K562 (cell line): ENCODE results near the gene KCNH2. TPM values are rescaled to one million over a fixed set of nuclear protein-coding genes. Genes with fewer than 3 reads are reported as not detected.

ENCODE experiments used
- CBFB ChIP-seq: sonication (generic); formaldehyde crosslinking; IDR thresholded peaks from 2 replicates; pipeline ENCODE4 v1.4.0; 2020; ENCODE audit warnings: mild to moderate bottlenecking, missing genetic modification reagents
- KLF6 ChIP-seq: fragments of 250-450 bp; sonication (Bioruptor Pico); IDR thresholded peaks from 2 replicates; pipeline ENCODE4 v1.4.0; 2020; ENCODE audit warnings: mild to moderate bottlenecking, moderate library complexity, borderline replicate concordance
- MEIS2 ChIP-seq: fragments of 450-650 bp; IDR thresholded peaks from 2 replicates; pipeline ENCODE4 v1.6.1; 2014; ENCODE audit warnings: mild to moderate bottlenecking; ENCODE audit not compliant: partially characterized antibody
- NR2C2 ChIP-seq, 2 experiments: fragments of 200-800 bp in 1 of 2; sonication (Bioruptor generic) in 1 of 2; sonication (generic) in 1 of 2; formaldehyde crosslinking in 1 of 2; IDR thresholded peaks; 2 replicates each; pipeline versions ENCODE4 v1.6.1 to v1.8.0; 2016 to 2022; ENCODE audit warnings: mild to moderate bottlenecking in 1 of 2, missing compliant biosample characterization in 1 of 2, missing genetic modification characterization in 1 of 2, missing genetic modification reagents in 1 of 2
- RFX1 ChIP-seq: fragments of 450-650 bp; IDR thresholded peaks from 2 replicates; pipeline ENCODE4 v1.6.1; 2016; ENCODE audit warnings: mild to moderate bottlenecking, moderate library complexity
- SLC30A9 ChIP-seq: fragments of 250-450 bp; sonication (Bioruptor Pico); IDR thresholded peaks from 2 replicates; pipeline ENCODE4 v1.8.0; 2022; ENCODE audit warnings: mild to moderate bottlenecking, moderate library complexity
- SMAD3 ChIP-seq: fragments of 450-650 bp; formaldehyde crosslinking; conservative IDR thresholded peaks from 2 replicates; pipeline ENCODE4 v1.4.0; 2020; ENCODE audit warnings: mild to moderate bottlenecking
- SMC3 ChIP-seq: conservative IDR thresholded peaks from 2 replicates; pipeline ENCODE4 v1.6.1; 2011; ENCODE audit warnings: low read depth, low read length, improper control_type of control experiment; ENCODE audit not compliant: insufficient read depth
- YY1 ChIP-seq, 3 experiments: IDR thresholded peaks; 2 replicates each; pipeline ENCODE4 v1.6.1; 2011; ENCODE audit warnings: low read length in 2 of 3, mild to moderate bottlenecking in 2 of 3, moderate library complexity in 2 of 3, borderline replicate concordance in 1 of 3, control low read depth in 1 of 3, low read depth in 1 of 3; ENCODE audit not compliant: insufficient read depth in 3 of 3, insufficient replicate concordance in 2 of 3, control insufficient read depth in 1 of 3, insufficient read length in 1 of 3; ENCODE audit errors: extremely low read depth in 1 of 3
- ZNF561 ChIP-seq: fragments of 450-650 bp; formaldehyde crosslinking; conservative IDR thresholded peaks from 2 replicates; pipeline ENCODE4 v1.4.0; 2020; ENCODE audit warnings: mild to moderate bottlenecking, moderate library complexity
- ZNF766 ChIP-seq: fragments of 200-800 bp; sonication (Bioruptor generic); conservative IDR thresholded peaks from 2 replicates; pipeline ENCODE4 v1.6.1; 2016; ENCODE audit warnings: missing genetic modification characterization, missing compliant biosample characterization
- ZNF778 ChIP-seq: fragments of 450-650 bp; formaldehyde crosslinking; IDR thresholded peaks from 2 replicates; pipeline ENCODE4 v1.4.0; 2020; ENCODE audit warnings: mild to moderate bottlenecking, moderate library complexity
- ZZZ3 ChIP-seq: fragments of 450-650 bp; IDR thresholded peaks from 2 replicates; pipeline ENCODE4 v1.6.1; 2016; ENCODE audit warnings: antibody characterized with exemption, mild to moderate bottlenecking, moderate library complexity
- polyA plus RNA-seq, 8 experiments: library from polyadenylated mRNA; depleted of rRNA in 4 of 8; stranded (reverse) in 5 of 8; unstranded in 3 of 8; fragments of >200 nt; fragmentation: Nextera tagmentation in 2 of 8; fragmentation: Illumina TruSeq in 1 of 8; extraction: Ambion mirVana in 2 of 8; extraction: Trizol in 1 of 8; gene quantifications; 2 replicates each; pipeline versions ENCODE4 v1.2.1 to v1.2.3, GENCODE V29; 2011 to 2014; ENCODE audit warnings: inconsistent platforms in 1 of 8, missing spikeins in 1 of 8
- total RNA-seq, 7 experiments: library from RNA; depleted of rRNA in 6 of 7; stranded (reverse); fragments of >200 nt in 6 of 7; fragmentation: Illumina TruSeq in 2 of 7; extraction: Trizol in 2 of 7; gene quantifications; 2 replicates each; pipeline versions ENCODE4 v1.2.1 to v1.2.3, GENCODE V29; 2011 to 2021; ENCODE audit warnings: low replicate concordance in 1 of 7
- TF ChIP-seq, protein P1 (sequence below), 2 experiments: IDR thresholded peaks in 1 of 2; conservative IDR thresholded peaks in 1 of 2; 2 replicates each; pipeline ENCODE4 v1.6.1; 2016; ENCODE audit warnings: low read depth in 2 of 2, mild to moderate bottlenecking in 1 of 2, missing compliant biosample characterization in 1 of 2, missing genetic modification characterization in 1 of 2, moderate library complexity in 1 of 2
- TF ChIP-seq, protein P2 (sequence below): fragments of 200-800 bp; sonication (Bioruptor generic); IDR thresholded peaks from 2 replicates; pipeline ENCODE4 v1.6.1; 2016; ENCODE audit warnings: missing genetic modification characterization, missing compliant biosample characterization

The KCNH2 gene
- total and polyA plus RNA-seq, 9 of the 15 experiments (the other 6 are each of a cell fraction or from before 2014, with no cell fraction given), result 18.1 to 368 (median 218) TPM

GRCh38 chr7:150955519-150956394 lies 22.4 kb downstream of the KCNH2 start (continued):
- TF ChIP-seq, protein P1, sequence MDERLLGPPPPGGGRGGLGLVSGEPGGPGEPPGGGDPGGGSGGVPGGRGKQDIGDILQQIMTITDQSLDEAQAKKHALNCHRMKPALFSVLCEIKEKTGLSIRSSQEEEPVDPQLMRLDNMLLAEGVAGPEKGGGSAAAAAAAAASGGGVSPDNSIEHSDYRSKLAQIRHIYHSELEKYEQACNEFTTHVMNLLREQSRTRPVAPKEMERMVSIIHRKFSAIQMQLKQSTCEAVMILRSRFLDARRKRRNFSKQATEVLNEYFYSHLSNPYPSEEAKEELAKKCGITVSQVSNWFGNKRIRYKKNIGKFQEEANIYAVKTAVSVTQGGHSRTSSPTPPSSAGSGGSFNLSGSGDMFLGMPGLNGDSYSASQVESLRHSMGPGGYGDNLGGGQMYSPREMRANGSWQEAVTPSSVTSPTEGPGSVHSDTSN (CRISPR knock-in tag; IDR thresholded peaks at IDR 0.05; ENCODE audit: low read depth), result peak; percentile 98
- TF ChIP-seq, protein P1 (tag; conservative IDR thresholded peaks at IDR 0.05; ENCODE audit: low read depth), result peak; percentile 98
- no peak for TF ChIP-seq SLC30A9 (CRISPR knock-in tag)
- TF ChIP-seq ZNF561 (CRISPR knock-in tag), result no peak
- TF ChIP-seq ZNF766 (CRISPR knock-in tag), result peak; percentile 84; the same call in 1 of the 2 replicates
- no peak for TF ChIP-seq RFX1
- no peak for TF ChIP-seq NR2C2 (CRISPR knock-in tag; IDR thresholded peaks at IDR 0.05)
- no peak for TF ChIP-seq NR2C2 (tag; IDR thresholded peaks at IDR 0.05)
- TF ChIP-seq, protein P2, sequence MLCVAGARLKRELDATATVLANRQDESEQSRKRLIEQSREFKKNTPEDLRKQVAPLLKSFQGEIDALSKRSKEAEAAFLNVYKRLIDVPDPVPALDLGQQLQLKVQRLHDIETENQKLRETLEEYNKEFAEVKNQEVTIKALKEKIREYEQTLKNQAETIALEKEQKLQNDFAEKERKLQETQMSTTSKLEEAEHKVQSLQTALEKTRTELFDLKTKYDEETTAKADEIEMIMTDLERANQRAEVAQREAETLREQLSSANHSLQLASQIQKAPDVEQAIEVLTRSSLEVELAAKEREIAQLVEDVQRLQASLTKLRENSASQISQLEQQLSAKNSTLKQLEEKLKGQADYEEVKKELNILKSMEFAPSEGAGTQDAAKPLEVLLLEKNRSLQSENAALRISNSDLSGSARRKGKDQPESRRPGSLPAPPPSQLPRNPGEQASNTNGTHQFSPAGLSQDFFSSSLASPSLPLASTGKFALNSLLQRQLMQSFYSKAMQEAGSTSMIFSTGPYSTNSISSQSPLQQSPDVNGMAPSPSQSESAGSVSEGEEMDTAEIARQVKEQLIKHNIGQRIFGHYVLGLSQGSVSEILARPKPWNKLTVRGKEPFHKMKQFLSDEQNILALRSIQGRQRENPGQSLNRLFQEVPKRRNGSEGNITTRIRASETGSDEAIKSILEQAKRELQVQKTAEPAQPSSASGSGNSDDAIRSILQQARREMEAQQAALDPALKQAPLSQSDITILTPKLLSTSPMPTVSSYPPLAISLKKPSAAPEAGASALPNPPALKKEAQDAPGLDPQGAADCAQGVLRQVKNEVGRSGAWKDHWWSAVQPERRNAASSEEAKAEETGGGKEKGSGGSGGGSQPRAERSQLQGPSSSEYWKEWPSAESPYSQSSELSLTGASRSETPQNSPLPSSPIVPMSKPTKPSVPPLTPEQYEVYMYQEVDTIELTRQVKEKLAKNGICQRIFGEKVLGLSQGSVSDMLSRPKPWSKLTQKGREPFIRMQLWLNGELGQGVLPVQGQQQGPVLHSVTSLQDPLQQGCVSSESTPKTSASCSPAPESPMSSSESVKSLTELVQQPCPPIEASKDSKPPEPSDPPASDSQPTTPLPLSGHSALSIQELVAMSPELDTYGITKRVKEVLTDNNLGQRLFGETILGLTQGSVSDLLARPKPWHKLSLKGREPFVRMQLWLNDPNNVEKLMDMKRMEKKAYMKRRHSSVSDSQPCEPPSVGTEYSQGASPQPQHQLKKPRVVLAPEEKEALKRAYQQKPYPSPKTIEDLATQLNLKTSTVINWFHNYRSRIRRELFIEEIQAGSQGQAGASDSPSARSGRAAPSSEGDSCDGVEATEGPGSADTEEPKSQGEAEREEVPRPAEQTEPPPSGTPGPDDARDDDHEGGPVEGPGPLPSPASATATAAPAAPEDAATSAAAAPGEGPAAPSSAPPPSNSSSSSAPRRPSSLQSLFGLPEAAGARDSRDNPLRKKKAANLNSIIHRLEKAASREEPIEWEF (CRISPR knock-in tag), result no peak
- TF ChIP-seq KLF6, result no peak
- TF ChIP-seq MEIS2, result peak; percentile 100
- no peak for TF ChIP-seq ZZZ3
- peak; percentile 88 for TF ChIP-seq CBFB
- TF ChIP-seq ZNF778 (CRISPR knock-in tag), result no peak
- peak in 2 of 3 experiments; percentile 72 to 74 for TF ChIP-seq YY1 (IDR thresholded peaks at IDR 0.05; ENCODE audit: borderline replicate concordance in 1 of 3, control insufficient read depth in 1 of 3, extremely low read depth in 1 of 3, insufficient read depth in 3 of 3, insufficient read length in 1 of 3, insufficient replicate concordance in 2 of 3, low read depth in 1 of 3, low read length in 2 of 3)
- TF ChIP-seq SMAD3, result 0 out of 2 replicates have a peak, but pooled peaks have one; percentile 60
- no peak; the same call in 1 of the 2 replicates for TF ChIP-seq SMC3
